Activated CD4-positive, CD25-positive, alpha-beta regulatory T cell (primary cell): ENCODE measurements around the gene EHHADH.

Experiments
- DNase-seq, 4 experiments: peaks; one replicate each; lab custom pipeline; 2025; lab: John Stamatoyannopoulos, UW

Gene EHHADH

DNA sequence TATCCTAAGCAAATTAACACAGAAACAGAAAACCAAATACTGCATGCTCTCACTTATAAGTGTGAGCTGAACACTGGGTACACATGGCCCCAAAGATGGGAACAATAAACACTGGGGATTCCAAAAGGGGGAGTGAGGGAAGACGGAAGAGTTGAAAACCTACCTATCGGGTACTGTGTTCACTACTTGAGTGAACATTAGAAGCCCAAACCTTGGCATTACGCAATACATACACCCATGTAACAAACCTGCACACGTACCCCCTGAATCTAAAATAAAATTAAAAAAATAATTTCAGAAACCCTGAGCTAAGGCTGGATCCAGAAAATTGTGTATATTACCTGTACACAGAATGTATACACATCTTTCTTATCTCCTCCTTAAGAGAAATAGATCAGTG is 58.2 kb downstream of the EHHADH start:
- DNase-seq = no peak

DNA sequence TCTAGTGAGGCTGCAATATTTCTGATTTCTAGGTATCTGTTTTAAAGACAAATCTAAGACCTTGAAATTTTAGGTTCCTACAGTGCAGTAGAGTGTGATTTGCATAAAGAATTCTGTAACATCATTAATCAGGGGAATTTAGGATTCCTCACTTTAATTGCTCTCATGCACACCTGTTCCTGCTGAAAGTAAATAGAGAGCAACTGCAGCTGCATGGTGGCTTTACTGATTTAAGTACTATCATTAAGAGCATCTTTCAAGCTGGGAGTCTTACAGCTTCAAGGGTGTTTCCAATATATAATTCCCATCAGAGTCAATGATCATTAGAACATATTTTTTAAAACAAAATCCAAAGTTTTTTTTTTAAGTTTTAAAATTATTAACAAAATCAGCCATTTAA is 65.0 kb downstream of the EHHADH start:
- no peak for DNase-seq

DNA sequence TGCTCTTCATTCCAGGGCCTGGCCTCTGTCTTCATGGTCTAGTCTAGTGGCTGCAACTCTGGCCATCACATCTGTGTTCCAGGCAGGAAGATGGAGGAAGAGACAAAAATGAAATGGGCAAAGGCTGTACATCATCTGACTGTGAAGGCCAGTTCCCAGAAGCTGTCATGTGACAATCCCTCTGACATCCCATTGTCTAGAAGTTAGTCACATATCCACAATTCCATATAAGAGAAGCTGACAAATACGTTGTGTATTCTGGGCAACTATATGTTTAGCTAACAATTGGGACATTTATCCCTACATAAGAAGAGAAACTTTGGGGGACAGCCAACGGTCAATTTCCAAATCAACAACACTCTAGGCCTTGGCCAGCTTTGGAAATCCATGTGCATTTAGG is 66.5 kb downstream of the EHHADH start:
- DNase-seq = no peak

DNA sequence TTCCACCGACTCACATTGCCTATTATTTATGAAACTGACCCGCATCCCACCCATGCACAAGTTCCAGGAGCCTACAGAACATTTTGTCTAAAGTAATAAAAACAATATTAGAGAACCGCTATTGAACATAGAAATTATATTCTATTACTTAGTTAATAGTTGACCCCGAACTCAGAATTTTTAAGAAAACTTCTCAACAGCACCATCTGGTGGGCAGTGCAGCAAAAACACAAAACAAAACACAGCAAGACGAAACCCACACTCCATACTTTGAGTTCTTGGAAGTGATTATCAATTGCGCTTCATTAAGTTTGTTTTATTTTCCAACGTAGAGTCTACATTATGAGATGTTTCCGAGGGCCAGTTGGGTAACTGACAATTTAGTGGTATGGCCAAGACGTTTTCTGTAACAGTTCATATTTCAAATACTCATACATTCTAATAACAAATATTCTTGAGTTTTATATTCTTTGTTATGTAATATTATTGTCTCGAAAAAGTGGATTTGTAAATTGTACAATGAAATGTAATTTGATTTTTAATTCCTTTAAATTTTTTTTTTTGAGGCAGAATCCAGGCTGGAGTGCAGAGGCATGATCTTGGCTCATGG is 77.0 kb downstream of the EHHADH start:
- no peak for DNase-seq

DNA sequence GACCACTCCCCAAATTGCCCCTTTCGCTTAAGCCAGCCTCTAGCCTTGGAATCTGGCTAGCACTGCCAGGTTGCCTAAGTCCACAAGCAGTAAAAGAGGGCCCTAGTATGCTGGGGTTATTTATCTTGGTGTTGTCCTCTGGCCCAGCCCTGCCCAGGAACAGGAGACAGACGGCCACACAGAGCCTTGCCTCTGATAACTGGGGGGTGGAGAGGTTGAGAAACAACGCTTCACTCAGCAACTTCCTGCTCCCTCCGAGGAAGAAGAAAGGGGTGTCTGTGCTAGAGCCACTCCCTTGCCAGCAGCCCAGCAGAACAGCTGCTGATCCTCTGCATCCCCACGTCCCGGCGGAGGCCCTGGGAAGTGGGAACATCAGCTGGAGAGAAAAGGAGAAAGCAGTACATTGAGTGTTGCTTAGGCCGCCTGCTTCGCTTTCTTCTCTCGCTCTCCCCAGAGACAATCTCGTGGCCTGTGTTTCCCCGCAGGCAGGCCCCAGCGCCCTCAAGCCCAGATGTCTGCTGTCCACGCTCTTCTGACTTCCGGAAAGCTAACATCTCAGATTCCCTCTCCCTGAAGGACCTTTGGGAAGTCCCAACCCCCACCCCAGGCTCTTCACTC is 78.4 kb downstream of the EHHADH start:
- no peak for DNase-seq

DNA sequence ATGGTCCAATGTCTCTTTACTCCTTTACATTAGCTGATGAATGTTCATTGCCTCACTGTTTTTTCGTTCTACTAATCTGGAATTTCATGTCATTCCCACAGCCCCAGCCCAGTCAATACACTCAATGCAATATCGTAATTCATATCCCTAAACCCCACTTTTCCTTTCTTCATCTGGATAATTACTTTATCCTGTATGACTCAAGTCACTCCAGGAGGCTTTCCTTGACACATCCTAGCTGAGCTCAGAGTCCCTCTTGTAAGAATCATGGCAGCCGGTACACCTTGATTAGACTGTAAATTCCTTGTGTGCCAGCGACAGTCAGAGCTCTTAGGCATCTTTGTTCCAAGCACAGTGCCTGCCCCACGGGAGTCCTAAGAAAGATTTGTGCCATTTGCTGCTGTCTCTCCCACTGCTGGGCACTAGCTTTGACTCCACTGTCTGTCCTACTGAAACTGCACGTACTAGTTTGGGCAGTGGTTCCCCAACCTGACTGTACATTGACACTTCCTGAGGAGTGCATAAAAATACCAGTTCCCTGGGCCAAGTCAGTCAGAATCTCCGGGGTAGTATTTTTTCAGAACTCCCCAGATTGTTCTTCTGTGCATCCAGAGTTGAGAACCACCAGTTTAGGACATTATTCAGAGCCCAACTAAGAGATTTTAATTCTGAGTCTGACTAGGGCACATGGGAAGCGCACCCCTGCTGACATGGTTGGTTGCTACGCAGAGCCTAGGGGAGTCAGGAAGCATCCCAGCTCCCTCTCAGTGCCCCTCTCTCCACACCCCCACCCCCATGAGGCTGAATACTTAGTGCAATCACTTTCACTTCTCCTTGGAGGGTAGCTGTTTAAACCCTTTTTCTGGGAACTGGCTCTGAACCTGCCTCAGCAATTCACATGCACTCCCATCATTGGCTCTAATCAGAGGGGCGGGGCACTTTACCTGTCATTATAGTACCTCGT is 81.5 kb downstream of the EHHADH start:
- DNase-seq = no peak

DNA sequence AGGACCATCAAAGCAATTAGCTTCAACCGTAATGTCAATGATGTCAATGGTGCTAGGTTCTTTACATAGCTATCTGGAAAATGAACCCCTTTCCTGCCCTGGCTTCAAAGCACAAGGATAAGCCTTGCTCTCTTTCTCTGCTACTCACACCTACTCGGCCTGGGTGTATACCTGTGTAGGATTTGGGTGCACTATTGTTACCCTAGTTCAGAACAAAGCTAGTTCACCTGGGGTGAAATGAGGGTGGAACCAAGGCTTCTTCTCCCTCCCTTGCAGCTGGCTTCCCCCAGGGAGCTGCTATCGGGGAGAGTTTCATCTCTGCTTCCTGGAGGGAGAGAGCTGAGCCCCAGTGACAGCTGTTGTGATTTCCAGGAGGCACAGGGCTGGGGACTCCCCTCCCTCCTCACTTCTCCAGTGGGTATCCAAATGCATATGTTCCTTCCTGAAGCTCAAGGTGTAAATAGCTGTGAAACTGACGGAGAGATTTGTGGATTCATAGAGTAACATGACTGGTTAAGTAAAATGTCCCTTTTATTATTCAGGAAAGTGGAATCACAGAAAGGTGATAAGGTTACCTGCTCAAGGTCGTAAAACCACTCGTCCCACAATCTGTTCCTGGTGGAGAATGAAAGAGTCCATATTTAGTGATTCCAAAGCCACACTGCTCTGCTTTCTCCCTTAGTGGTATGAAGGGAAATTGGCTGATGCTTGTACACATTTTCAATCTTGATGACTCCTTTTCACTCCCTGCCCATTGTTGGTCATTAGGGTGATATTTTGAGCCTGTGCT is 89.2 kb downstream of the EHHADH start:
- no peak for DNase-seq

DNA sequence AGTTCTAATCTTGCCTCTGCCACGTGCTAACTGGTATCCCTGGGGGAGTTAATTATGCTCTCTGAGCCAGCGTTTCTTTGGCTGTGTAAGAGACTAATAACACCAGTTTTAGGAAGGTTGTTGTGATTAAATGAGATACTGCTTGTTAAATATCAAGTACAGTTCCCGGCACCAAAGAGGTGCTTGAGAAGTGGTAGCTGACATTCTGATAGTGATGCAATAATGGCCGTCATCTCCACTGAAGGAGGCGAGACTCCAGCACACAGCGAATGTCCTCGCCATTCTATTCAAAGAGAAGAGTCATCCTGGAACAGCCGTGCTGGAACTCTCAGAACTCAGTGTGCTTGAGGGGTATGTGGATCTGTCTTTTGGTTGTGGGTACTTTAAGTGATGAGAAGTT is 91.2 kb downstream of the EHHADH start:
- no peak for DNase-seq

DNA sequence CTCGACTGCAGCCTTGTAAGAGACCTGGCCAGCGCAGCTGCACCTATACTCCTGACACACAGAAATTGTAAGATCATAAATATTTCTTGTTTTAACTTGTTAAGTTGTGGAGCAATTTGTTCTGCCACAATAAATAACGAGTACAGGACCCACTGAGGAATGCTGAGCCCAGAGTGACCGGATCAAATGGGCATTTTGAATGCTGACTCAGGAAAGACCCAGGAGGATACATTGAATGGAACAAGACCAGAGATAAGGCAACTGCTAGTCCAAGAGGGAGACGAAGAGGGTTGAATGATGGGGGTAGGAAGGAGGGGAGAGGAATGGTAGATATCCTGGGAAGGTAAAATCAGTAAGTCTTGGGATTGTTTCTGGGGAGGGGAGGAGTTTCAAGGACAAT is 92.1 kb downstream of the EHHADH start:
- no peak for DNase-seq

DNA sequence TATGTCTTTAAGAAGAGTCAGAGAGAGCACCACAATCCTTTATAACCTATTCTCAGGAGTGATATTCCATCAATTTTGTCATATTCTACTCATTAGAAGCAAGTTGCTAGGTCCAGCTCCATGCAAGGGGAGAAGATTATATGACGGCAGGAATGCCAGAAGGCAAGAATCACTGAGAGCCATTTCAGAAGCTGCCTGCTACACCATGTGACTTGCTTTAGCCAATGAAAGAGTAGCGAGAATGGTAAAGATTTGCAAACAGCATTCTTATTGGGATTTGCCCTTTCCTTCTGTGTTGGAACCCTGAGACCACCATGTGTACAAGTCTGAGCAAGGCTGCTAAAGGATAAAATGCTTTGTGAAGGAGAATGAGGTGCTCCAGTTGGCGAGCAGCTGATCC is 96.5 kb downstream of the EHHADH start:
- DNase-seq = no peak

DNA sequence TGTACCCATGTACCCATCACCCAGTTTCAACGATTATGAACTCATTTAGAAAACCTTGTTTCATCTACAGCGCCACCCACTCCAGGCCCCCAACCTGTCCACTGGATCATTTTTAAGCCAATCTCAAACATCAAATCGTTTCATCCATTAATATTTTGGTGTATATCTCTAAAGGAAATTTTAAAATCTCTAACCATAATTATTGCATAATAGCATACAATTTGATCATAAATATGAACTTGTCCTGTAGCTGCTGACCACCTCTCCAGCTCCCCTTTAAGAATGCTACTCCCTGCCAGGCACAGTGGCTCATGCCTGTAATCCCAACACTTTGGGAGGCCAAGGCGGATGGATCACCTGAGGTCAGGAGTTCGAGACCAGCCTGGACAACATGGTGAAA is 98.2 kb downstream of the EHHADH start:
- DNase-seq = no peak

DNA sequence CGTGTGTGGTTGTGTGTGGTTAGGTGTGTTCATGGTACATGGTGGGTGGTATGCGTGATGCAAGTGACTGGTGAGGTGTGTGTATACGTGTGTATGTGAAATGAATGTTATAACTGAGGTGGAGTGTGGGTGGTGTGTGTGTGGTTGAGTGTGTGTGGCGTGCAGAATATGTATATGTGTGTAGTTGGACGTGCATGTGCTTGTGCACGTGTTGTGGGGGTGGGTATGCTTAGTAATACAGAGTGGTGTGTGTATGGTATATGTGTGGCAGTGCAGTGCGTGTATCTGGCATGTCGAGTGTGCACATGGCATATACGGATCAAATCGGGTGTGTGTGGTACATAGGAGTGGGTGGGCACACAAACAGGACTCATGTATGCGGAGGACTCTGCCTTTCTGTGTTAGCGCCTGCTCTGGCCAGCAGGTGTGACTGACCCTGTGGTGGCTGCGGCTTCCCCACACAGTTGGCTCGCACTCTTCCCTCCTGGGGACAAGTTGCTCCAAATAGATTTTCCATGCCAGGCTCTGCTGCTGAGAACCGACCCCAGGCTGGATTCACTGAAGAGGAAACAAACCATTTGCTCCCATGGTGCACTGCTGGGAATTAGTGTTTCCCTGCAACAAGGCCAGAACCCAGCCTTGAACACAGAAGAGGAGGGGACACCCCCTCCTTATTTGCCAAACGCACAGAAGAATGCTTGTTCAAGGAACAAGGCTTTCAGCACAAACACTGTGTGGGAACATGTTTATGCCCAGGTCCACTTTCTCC is 99.8 kb downstream of the EHHADH start:
- DNase-seq = no peak

DNA sequence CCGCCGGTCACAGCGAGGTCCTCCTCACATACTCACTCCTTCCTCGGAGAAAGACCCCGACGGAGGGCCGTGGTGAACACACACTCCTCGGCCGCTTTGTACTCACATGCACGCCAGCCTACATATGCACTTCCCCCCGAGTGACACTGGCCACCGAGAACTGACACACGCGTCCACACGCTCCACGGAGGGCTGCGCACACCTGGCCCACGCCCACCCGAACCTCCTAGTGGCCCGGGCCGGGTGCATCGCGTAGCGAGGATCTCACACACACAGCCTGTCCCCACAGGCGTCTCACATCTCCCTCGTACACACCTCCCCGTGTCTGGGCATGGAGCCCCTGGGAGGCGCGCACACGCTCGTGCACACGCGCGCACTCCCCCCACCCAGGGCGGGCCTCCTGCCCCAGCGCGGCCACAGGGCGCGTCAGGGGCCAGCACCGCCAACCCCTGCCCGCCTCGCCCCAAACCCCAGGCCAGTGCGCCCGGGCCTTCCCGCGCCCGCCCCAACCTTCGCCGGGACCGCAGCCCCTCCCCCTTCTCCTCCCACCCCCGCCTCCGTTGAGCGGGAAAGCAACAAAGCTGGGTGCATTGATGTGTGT is 100.6 kb downstream of the EHHADH start:
- no peak for DNase-seq

DNA sequence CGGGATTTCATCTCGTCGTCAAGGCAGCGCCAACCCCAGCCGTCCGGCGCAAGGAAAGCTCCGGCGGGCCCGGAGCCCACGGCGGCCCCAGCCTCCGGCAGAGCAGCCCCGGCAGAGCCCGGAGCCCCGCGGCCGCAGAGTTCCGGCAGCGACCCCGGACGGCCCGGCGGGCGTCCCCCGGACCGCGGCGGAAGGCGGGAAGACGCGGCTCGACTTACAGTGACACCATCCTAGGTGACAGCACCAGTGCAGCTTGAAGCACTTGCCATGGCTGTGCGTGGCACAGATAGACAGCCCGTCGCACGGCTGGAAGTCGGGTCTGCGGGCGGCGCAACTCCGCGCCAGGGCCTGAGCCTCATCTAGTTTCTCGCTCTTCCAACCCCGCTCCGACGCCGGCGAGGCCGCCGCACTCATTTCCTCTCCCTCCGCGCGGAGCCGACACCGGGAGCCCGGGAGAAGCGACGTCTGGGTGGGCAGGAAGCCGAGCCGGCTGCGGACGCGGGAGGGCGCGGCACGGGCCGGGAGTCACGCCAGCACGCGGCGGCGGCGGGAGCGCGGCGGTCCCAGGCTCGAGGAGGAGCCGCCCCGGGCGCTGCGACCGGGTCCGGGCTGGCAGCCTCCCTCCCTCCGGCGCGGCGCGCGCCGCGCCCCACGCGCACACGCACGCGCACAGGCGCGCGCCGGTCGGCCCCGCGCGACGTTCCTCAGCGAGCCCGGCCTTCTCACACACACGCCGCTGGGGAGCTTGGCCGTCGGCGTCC is 101.3 kb downstream of the EHHADH start, which contains the start of gene C3orf70:
Gene C3orf70 (minus strand): TSS at position 651 of the 761 bp plus-strand sequence. CDS start 237 bp downstream, at position 414.
- no peak for DNase-seq

DNA sequence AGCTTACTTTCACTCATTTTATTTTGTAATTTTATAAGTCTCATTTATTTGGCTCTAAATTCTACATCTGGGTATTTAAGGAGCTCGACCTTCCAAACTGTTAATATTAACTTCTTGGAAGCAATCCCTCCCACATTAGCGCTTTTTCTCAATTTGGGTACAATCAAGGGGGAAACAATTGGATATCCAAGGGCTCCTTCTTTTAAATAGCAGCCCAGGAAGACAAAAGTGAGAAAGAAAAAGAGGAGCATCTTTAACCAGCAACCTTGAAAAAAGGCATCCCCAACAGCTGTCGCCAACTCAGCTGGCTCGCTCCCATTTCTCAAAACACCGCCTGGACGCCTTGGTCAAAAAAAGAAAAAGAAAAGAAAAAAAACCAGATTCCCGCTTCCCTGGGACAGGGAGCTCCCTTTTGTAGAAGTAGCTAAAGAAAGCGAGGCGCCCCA is 101.9 kb downstream of the EHHADH start:
- DNase-seq = no peak

DNA sequence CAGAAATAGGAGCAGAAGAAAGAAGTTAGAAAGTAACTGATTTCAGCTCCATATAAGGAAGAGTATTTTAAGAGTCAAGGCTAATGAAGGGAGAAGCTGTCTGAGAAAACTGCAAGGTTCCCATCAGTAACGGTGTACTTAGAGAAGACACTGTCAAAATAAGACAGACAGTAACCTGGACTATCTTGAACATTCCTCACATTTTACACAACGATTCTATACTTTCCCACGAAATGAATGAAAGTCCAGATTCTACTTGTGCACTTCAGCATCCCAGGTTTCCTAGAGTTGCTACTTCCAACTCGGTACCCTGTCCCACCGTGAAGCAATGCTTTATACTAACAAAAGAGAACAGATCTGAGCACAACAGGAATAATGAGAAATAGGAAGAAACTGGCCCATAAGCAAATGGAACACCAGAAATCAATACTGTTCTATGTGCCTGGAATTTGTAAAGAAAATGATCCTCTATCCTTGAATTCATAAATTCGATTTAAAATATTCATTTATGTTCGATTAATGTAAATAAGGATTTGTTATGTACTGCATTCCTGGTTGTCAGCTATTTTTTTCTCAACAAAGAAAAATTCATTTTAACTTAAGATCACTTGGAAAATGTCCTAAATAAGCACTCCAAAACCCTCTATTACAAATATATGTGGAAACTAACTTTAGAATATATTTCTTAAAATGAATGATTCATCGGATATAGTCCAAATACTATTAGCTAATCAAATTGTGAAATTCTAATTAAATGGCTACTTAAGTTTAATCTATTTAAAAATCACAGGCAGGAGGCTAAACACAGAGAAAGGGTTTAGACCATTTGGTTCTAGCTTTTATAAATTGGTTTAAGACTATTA is 102.5 kb downstream of the EHHADH start:
- no peak for DNase-seq

DNA sequence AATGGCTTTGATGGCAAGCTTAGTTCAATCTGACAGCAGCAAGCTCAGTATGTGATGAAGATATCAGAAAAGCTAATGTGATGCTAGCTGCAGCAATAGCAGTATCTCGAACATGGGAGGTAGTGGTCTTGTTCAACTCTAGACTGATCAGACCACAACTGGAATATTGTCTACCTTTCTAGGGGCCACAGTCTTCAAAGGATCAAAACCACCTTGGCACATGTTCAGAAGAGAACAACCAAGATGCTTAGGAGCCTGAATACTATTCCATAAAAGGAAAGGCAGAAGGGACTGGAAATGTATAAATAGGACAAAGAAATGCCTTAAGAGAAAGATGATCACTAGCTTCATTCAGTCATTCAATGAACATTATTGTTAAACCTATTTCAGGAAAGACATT is 103.3 kb downstream of the EHHADH start:
- DNase-seq = no peak

DNA sequence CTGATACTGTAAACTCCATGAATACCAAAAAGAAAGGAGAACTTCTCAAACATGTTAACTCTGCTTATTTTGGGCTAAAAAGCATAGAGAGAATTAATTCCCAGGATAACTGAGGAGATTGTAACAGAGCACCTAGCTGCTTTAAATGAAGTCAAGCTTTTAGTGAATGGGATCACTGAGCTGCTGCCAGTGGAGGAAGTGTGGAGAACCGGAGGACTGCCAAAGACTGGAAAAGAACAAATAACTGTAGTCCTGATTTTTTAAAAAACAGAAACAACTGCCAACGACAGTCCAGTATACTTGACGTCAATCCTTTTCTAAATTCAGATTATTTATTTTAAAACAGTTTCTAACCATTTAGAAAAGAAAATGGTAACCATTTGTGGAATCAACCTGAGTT is 104.3 kb downstream of the EHHADH start:
- no peak for DNase-seq

DNA sequence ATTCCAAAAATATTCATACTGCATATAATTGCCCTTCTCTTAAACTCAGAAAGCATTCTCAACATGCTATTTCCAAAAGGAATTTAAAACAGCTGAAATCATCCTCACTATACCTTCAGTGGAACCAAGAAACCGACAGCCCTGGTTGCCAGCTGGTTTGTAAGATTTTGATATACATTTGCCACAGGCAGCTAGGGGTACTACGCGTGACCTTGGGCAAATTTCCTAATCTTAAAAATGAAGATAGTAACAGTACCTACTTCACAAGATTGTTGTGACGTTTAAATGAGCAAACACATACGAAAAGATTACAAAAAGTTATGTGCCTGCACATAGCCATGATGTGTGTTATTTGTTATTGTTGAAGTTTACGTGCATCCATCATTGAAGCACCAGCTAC is 108.3 kb downstream of the EHHADH start:
- no peak for DNase-seq
